IgD-negative memory B cell (primary cell): ENCODE results near the gene KRTAP10-9. TPM values are rescaled to one million over a fixed set of nuclear protein-coding genes. Genes with fewer than 3 reads are reported as not detected.
A peak's percentile ranks its signal among the peaks of the same experiment; 100 is the strongest.
"Not testable (repeated sequence)": the region's sequence is repeated elsewhere in the genome, so short reads cannot be mapped to it uniquely, and the experiment has no call there.

Source experiments
- H3K27ac Mint-ChIP-seq, 3 donors: one replicate each; pipeline ENCODE4 v1.8.0; 2020 to 2022; ENCODE audit warnings: mild to moderate bottlenecking in 3 of 3, mixed read lengths in 3 of 3, moderate library complexity in 1 of 3
- H3K27me3 Mint-ChIP-seq: one replicate; pipeline ENCODE4 v1.8.0; 2021; ENCODE audit warnings: mixed read lengths
- H3K36me3 Mint-ChIP-seq: one replicate; pipeline ENCODE4 v1.8.0; 2020; ENCODE audit warnings: mild to moderate bottlenecking, mixed read lengths
- H3K4me1 Mint-ChIP-seq, 3 donors: one replicate each; pipeline ENCODE4 v1.8.0; 2020 to 2022; ENCODE audit warnings: mixed read lengths in 3 of 3, mild to moderate bottlenecking in 1 of 3
- H3K4me3 Mint-ChIP-seq, 4 donors: one replicate each; pipeline ENCODE4 v1.8.0; 2020 to 2022; ENCODE audit warnings: mild to moderate bottlenecking in 4 of 4, mixed read lengths in 4 of 4, moderate library complexity in 3 of 4
- H3K9me3 Mint-ChIP-seq, 3 donors: one replicate each; pipeline ENCODE4 v1.8.0; 2020 to 2021; ENCODE audit warnings: mixed read lengths in 3 of 3, mild to moderate bottlenecking in 1 of 3
- polyA plus RNA-seq: library from polyadenylated mRNA; unstranded; fragments of 300-500 nt; fragmentation: Illumina TruSeq; gene quantifications from one replicate; pipeline ENCODE4 v1.2.3, GENCODE V29; 2021

The KRTAP10-9 gene
- polyA plus RNA-seq, 1 donor from 2014 or later: not detected

DNA sequence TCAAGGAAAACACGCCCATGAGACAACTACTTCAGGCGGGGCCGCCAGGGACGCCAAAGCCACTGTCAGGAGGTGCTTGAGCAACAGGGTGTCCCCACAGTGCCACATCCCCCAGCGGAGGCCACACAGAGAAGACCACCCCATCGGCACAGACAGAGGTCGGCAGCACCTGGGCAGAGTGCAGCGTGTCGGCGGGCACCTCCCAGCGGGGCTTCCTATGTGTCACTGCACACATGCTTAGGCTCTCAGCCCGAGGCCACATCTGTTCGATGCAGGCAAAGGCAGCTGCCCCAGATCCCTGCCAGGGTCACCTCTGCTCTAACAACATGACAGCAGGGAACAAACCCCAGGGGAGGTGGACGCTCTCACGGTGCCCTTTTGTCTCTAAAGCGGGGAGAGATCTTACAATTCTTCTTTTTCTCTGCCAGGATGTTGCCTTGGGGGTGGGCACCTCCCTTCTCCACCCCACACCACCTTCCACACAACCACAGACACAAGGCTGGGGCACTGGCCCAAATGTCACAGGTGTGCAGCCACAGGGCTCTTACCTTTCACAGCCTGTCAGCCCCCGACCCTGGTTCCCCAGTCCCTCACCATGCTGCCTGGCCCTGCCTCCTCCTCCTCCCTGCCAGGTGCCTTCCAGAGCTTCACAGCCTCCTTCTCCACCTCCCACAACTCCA is 10.8 kb upstream of the KRTAP10-9 start:
- peaks cover 3% of the 10 kb centered on the region for H3K27me3 Mint-ChIP-seq
- H3K9me3 Mint-ChIP-seq: peaks cover 9 to 24% (median 18%) of the 10 kb centered on the region in 3 donors
- H3K4me1 Mint-ChIP-seq: peaks cover 11 to 17% (median 17%) of the 10 kb centered on the region in 3 donors
- H3K27ac Mint-ChIP-seq: no peak overlapping the region
- H3K36me3 Mint-ChIP-seq: no peaks in the 10 kb centered on the region
- no peak overlapping the region for H3K4me3 Mint-ChIP-seq

DNA sequence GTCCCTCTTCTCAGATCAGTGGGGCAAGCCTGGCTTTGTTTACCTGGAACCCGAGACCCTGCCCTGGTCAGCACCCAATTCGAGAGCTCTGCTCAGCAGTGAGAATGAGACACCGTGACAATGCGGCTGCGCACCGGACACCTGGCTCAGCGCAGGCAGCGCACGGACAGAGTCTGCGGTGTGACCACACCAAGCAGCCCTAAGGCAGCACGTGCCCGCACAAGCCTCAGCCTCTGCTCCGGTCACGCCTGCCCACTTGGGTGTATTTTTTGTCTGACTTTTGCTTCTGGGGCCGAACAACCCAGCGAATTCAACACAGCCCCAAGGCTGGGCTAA is 10.3 kb upstream of the KRTAP10-9 start:
- H3K4me1 Mint-ChIP-seq: peaks cover 11 to 17% (median 17%) of the 10 kb centered on the region in 3 donors
- H3K4me3 Mint-ChIP-seq: no peak overlapping the region
- H3K27ac Mint-ChIP-seq: no peak overlapping the region

DNA sequence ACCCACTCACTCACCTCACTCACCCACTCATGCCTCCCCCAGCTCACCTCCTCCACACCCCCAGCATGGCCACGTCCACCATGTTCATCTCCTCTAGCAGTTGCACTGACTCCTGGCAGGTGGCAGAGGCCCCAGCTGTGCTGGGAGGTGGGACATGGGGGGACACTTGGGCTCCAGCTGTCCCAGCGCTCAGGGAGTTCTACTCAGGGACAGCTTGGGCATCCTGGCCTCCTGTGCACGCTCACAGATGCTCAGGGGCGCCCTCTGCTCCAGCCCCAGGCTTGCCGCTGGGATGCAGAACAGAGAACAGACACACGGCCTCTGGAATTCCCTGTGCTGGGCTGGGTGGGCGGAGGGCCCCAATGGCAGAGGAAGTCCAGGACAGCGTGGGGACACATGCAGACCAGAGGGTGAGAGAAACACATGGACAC is 9.8 kb upstream of the KRTAP10-9 start:
- Mint-ChIP-seq H3K27me3 (peaks cover 3% of the 10 kb centered on the region), H3K27ac (peak overlapping the region in 1 of 3 donors; percentile 53), H3K4me1 (peaks cover 11 to 17% (median 17%) of the 10 kb centered on the region in 3 donors), H3K36me3 (no peaks in the 10 kb centered on the region), H3K4me3 (peak overlapping the region in 1 of 4 donors; percentile 28), H3K9me3 (peaks cover 12 to 21% (median 16%) of the 10 kb centered on the region in 3 donors)

More for the DNA sequence above, 10.3 kb upstream of the KRTAP10-9 start:
- Mint-ChIP-seq H3K36me3 (no peaks in the 10 kb centered on the region), H3K27me3 (peaks cover 3% of the 10 kb centered on the region), H3K9me3 (peaks cover 9 to 21% (median 12%) of the 10 kb centered on the region in 3 donors)

GRCh38 chr21:44618504-44618903 is 8.4 kb upstream of the KRTAP10-9 start:
- Mint-ChIP-seq H3K27ac (peak overlapping the region; percentile 19 to 85 (median 69)), H3K9me3 (peaks cover 15 to 29% (median 27%) of the 10 kb centered on the region in 3 donors), H3K4me1 (peaks cover 11 to 17% (median 17%) of the 10 kb centered on the region in 3 donors), H3K36me3 (peaks cover 3% of the 10 kb centered on the region), H3K27me3 (peaks cover 2% of the 10 kb centered on the region), H3K4me3 (peak overlapping the region in 2 of 4 donors; percentile 56 to 60)

- H3K4me1 Mint-ChIP-seq: peaks cover 11 to 17% (median 17%) of the 10 kb centered on the region in 3 donors
- H3K4me3 Mint-ChIP-seq: peak overlapping the region in 2 of 4 donors; percentile 56 to 60
- peaks cover 4% of the 10 kb centered on the region for H3K36me3 Mint-ChIP-seq
- peaks cover 17 to 33% (median 29%) of the 10 kb centered on the region in 3 donors for H3K9me3 Mint-ChIP-seq
- peaks cover 2% of the 10 kb centered on the region for H3K27me3 Mint-ChIP-seq
- H3K27ac Mint-ChIP-seq: peak overlapping the region; percentile 19 to 87 (median 85)
Measured at GRCh38 chr21:44618909-44619308, 8.0 kb upstream of the KRTAP10-9 start.

- no peak overlapping the region for H3K4me3 Mint-ChIP-seq
- peak overlapping the region in 1 of 3 donors; percentile 85 for H3K27ac Mint-ChIP-seq
- peaks cover 11 to 17% (median 17%) of the 10 kb centered on the region in 3 donors for H3K4me1 Mint-ChIP-seq
- peaks cover 3% of the 10 kb centered on the region for H3K27me3 Mint-ChIP-seq
- H3K36me3 Mint-ChIP-seq: peaks cover 4% of the 10 kb centered on the region
- peaks cover 23 to 42% (median 38%) of the 10 kb centered on the region in 3 donors for H3K9me3 Mint-ChIP-seq
Measured at GRCh38 chr21:44619886-44620285, 7.0 kb upstream of the KRTAP10-9 start.

DNA sequence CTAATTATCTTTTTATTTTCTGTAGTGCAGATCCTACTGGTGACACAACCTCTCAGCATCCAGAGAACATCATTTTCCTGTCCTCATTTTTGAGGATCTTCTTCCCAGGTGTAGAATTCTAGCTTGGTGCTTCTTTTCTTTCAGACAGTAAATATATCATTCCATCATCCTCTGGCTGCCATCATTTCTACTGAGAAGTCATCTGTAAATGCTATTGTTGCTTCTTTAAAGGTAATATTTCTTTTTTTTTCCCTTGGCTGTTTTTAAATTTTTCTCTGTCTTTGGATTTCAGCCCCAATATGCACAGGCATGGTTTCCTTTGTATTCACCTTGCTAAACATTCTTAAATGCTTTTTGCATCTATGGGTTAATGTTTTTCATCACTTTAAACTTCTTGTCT is 3.3 kb upstream of the KRTAP10-9 start:
- H3K36me3 Mint-ChIP-seq: peaks cover 4% of the 10 kb centered on the region
- peak overlapping the region in 1 of 4 donors; percentile 30 for H3K4me3 Mint-ChIP-seq
- peaks cover 8 to 12% (median 11%) of the 10 kb centered on the region in 3 donors for H3K4me1 Mint-ChIP-seq
- H3K27ac Mint-ChIP-seq: no peak overlapping the region
- H3K9me3 Mint-ChIP-seq: peaks cover 23 to 45% (median 43%) of the 10 kb centered on the region in 3 donors
- H3K27me3 Mint-ChIP-seq: peaks cover 12% of the 10 kb centered on the region

GRCh38 chr21:44625756-44626155 is 1.1 kb upstream of the KRTAP10-9 start:
- peaks cover 4% of the 10 kb centered on the region for H3K36me3 Mint-ChIP-seq
- H3K9me3 Mint-ChIP-seq: peaks cover 14 to 41% (median 27%) of the 10 kb centered on the region in 3 donors
- peaks cover 0 to 4% (median 2%) of the 10 kb centered on the region in 3 donors for H3K4me1 Mint-ChIP-seq
- H3K27me3 Mint-ChIP-seq: peaks cover 12% of the 10 kb centered on the region
- no peak overlapping the region for H3K27ac Mint-ChIP-seq
- no peak overlapping the region for H3K4me3 Mint-ChIP-seq

GRCh38 chr21:44626262-44626661 is 631 bp upstream of the KRTAP10-9 start:
- peaks cover 12% of the 10 kb centered on the region for H3K27me3 Mint-ChIP-seq
- no peak overlapping the region for H3K4me3 Mint-ChIP-seq
- H3K4me1 Mint-ChIP-seq: peaks cover 0 to 4% (median 2%) of the 10 kb centered on the region in 3 donors
- H3K9me3 Mint-ChIP-seq: peaks cover 13 to 46% (median 29%) of the 10 kb centered on the region in 3 donors
- peaks cover 8% of the 10 kb centered on the region for H3K36me3 Mint-ChIP-seq
- H3K27ac Mint-ChIP-seq: no peak overlapping the region

DNA sequence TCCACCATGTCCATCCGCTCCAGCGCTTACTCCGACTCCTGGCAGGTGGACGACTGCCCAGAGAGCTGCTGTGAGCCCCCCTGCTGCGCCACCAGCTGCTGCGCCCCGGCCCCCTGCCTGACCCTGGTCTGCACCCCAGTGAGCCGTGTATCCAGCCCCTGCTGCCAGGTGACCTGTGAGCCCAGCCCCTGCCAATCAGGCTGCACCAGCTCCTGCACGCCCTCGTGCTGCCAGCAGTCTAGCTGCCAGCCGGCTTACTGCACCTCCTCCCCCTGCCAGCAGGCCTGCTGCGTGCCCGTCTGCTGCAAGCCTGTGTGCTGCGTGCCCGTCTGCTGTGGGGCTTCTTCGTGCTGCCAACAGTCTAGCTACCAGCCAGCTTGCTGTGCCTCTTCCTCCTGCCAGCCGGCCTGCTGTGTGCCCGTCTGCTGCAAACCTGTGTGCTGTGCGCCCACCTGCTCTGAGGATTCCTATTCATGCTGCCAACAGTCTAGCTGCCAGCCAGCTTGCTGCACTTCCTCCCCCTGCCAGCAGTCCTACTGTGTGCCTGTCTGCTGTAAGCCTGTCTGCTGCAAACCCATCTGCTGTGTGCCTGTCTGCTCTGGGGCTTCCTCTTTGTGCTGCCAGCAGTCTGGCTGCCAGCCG is 409 bp downstream of the KRTAP10-9 start:
- H3K36me3 Mint-ChIP-seq, H3K4me3 Mint-ChIP-seq, H3K27ac Mint-ChIP-seq, H3K4me1 Mint-ChIP-seq: not testable (repeated sequence)
- Mint-ChIP-seq H3K9me3 (peaks cover 14 to 49% (median 35%) of the 10 kb centered on the region in 3 donors), H3K27me3 (peaks cover 11% of the 10 kb centered on the region)

GRCh38 chr21:44627831-44628233 is 939 bp downstream of the KRTAP10-9 start:
- not testable (repeated sequence) for H3K27ac Mint-ChIP-seq, H3K4me3 Mint-ChIP-seq, H3K36me3 Mint-ChIP-seq, H3K4me1 Mint-ChIP-seq
- peaks cover 11 to 45% (median 36%) of the 10 kb centered on the region in 3 donors for H3K9me3 Mint-ChIP-seq
- peaks cover 10% of the 10 kb centered on the region for H3K27me3 Mint-ChIP-seq

GRCh38 chr21:44628707-44629391 is 2.0 kb downstream of the KRTAP10-9 start:
- H3K27me3 Mint-ChIP-seq: peaks cover 10% of the 10 kb centered on the region
- H3K4me1 Mint-ChIP-seq: peaks cover 0 to 4% (median 2%) of the 10 kb centered on the region in 3 donors
- no peak overlapping the region for H3K27ac Mint-ChIP-seq
- peaks cover 11 to 41% (median 30%) of the 10 kb centered on the region in 3 donors for H3K9me3 Mint-ChIP-seq
- no peak overlapping the region for H3K4me3 Mint-ChIP-seq
- H3K36me3 Mint-ChIP-seq: peaks cover 8% of the 10 kb centered on the region

- peak overlapping the region in 2 of 4 donors; percentile 5 to 49 for H3K4me3 Mint-ChIP-seq
- H3K27me3 Mint-ChIP-seq: peaks cover 6% of the 10 kb centered on the region
- H3K4me1 Mint-ChIP-seq: peaks cover 0 to 4% (median 2%) of the 10 kb centered on the region in 3 donors
- H3K36me3 Mint-ChIP-seq: peaks cover 7% of the 10 kb centered on the region
- H3K27ac Mint-ChIP-seq: no peak overlapping the region
- H3K9me3 Mint-ChIP-seq: peaks cover 8 to 28% (median 18%) of the 10 kb centered on the region in 3 donors
Measured at GRCh38 chr21:44630440-44630839, 3.5 kb downstream of the KRTAP10-9 start.

- Mint-ChIP-seq H3K9me3 (peaks cover 8 to 28% (median 18%) of the 10 kb centered on the region in 3 donors), H3K4me1 (peaks cover 0 to 4% (median 2%) of the 10 kb centered on the region in 3 donors), H3K36me3 (peaks cover 7% of the 10 kb centered on the region), H3K27me3 (peaks cover 4% of the 10 kb centered on the region), H3K4me3 (no peak overlapping the region), H3K27ac (no peak overlapping the region)
Measured at GRCh38 chr21:44632067-44632466, 5.2 kb downstream of the KRTAP10-9 start.
